ENCODE data around the gene CCDC157. TPM values are rescaled to one million over a fixed set of nuclear protein-coding genes. Genes with fewer than 3 reads are reported as not detected.

CCDC157 gene
- polyA plus RNA-seq, 1 of the 3 experiments (the other 2 are of a cell fraction): 5.8 TPM

- TF ChIP-seq IRF3 (IDR thresholded peaks at IDR 0.05; ENCODE audit: low read depth, low read length) (no peak), PBX3 (IDR thresholded peaks at IDR 0.05) (no peak), SIN3A (IDR thresholded peaks at IDR 0.05; ENCODE audit: borderline replicate concordance, low read depth, low read length) (no peak), RAD21 (IDR thresholded peaks at IDR 0.05; ENCODE audit: low read length) (no peak), POLR2AphosphoS5 (IDR thresholded peaks at IDR 0.05; ENCODE audit: low read depth, low read length) (no peak), RXRA (IDR thresholded peaks at IDR 0.05; ENCODE audit: borderline replicate concordance, low read depth) (no peak), GABPA (IDR thresholded peaks at IDR 0.05; ENCODE audit: low read depth) (no peak), REST (IDR thresholded peaks at IDR 0.05; ENCODE audit: low read depth, low read length) (no peak)
These were observed 15.2 kb downstream of the CCDC157 start (continued) for GRCh38 chr22:30371981-30372380.

DNA sequence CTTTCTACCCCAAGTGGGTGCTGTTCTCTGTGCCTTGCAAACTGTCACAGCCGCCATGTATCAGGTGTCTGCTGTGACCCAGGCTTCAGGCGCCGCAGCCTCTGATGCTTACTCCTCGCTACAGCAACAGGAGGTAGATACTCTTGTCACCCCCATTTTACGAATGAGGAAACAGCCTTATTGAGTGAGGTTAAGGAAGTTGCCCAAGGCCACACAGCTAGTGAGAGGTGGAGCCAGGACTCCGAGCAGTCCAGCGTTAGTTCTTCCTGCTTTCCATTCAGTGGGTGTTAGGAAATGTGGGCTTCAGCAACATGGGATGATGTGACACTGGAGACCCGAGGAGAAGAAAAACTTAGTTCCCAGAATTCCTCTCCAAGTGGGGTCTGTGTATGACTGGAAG is 16.1 kb downstream of the CCDC157 start:
- Histone ChIP-seq H3K36me3 (replicated peaks in 1 of 2; ENCODE audit: control insufficient read depth in 1 of 2, insufficient read depth in 2 of 2, low read length in 1 of 2) (peaks cover 0 to 7% of the 10 kb centered on the region in 2 experiments), H3K27ac (ENCODE audit: low read depth in 2 of 2, low read length in 1 of 2) (no peak overlapping the region), H3K9me3 (no peaks in the 10 kb centered on the region), H3K4me1 (ENCODE audit: control insufficient read depth in 1 of 2, insufficient read depth in 2 of 2, low read depth in 1 of 2, low read length in 1 of 2) (peaks cover 0 to 12% of the 10 kb centered on the region in 2 experiments; a peak in 1 of 4 replicates), H3F3A (replicated peaks; ENCODE audit: insufficient read depth) (no peaks in the 10 kb centered on the region), H3K9me2 (no peaks in the 10 kb centered on the region), H3K79me2 (ENCODE audit: insufficient read depth) (no peaks in the 10 kb centered on the region), H3K9ac (no peak overlapping the region), H2AFZ (ENCODE audit: low read depth) (no peak overlapping the region), H4K20me1 (ENCODE audit: insufficient read depth) (no peaks in the 10 kb centered on the region), H3K4me2 (no peak overlapping the region), H3K27me3 (ENCODE audit: insufficient read depth) (no peaks in the 10 kb centered on the region), H3K4me3 (ENCODE audit: low read depth in 2 of 2, low read length in 1 of 2) (no peak overlapping the region)
- DNase-seq: no peak
- POLR2A ChIA-PET: interaction anchor here (3.4 kb wide), 1 partner anchor 8 kb away, joined by 12 read pairs; no protein-coding TSS in a partner anchor
- 83% methylated on average over 8 of the region's 8 CpGs for whole genome bisulfite sequencing (ENCODE audit: low lambda C conversion rate)
- TF ChIP-seq RFX5 (IDR thresholded peaks at IDR 0.05; ENCODE audit: low read length): no peak
- no peak for TF ChIP-seq YY1 (IDR thresholded peaks at IDR 0.05; ENCODE audit: low read depth)
- CTCF ChIA-PET: interaction anchor here (0.9 to 1.7 kb wide), 6 partner anchors 11 to 117 kb away, joined by 3 to 6 read pairs (median 4); partner anchors contain the start of gene RNF215
